Activated CD8-positive, alpha-beta memory T cell treated with anti-CD3 and anti-CD28 coated beads, Interleukin-2, amount 50 U/mL, for 24 hours (primary cell): ENCODE results near the gene ARL6IP4.
A peak's percentile ranks its signal among the peaks of the same experiment; 100 is the strongest.
"Not testable (repeated sequence)": the region's sequence is repeated elsewhere in the genome, so short reads cannot be mapped to it uniquely, and the experiment has no call there.

Source experiments
- DNase-seq: peaks from one replicate; pipeline ENCODE4 v3.0.0-alpha.2; 2020; ENCODE audit errors: extremely low read depth

ARL6IP4 gene

DNA sequence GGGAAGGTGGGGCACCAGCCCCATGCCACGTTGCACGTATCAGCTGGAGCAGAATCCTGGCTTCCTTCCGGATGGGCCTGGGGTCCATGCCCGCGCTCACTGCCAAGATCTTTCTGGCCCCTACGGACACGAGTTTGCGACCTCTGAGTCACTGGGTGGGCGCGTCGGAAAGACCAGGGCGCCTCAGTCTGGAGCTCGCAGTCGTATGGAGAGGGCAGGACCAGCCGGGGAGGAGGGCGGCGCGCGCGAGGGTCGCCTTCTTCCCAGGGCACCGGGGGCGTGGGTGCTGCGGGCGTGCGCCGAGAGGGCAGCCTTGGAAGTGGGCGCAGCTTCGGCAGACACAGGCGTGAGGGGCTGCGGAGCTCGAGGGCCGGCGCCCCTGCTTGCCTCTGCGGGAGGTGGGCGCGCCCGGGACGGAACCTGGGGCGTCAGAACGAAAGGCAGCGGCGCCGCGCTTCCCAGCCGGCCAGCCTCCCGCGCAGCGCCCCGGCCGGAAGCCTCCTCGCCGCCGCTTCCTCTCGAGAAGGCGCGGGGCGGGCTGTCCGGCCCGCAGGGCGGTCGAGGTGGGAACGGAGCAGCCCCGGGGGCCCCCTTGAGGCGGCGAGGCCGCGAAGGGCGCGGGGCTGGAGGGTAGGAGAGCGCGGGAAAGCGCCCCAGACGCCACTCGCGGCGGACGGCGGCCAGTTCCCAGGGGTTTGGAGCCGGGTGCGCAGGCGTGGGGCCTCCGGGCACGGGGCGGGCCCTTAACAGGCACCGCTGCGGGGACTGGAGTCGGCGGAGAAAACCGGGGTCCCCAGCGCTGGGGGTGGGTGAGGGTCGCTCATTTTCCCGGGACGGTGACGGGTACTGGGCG lies at the start of gene ARL6IP4:
Gene ARL6IP4 (plus strand): TSS at position 499 of the 853 bp plus-strand sequence. CDS start 459 bp downstream, outside the sequence.
- peak; percentile 24 for DNase-seq

DNA sequence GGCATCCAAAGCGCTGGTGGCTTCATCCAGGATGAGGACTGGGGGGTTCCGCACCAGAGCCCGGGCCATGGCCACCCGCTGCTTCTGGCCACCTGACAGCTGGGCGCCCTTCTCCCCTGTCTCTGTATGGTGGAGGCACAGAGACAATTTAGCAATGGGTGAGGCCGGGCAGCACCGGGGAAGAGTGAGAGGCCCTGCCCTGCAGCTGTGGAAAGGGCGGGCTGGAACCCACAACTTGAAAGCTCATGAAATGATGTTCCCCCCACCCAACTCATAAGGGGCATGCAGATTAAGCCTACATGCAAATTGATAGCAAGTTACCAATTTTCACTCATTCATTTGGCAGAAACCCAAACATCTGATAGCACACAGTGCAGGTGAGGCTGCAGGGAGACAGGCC lies 48.3 kb upstream of the ARL6IP4 start:
- no peak for DNase-seq

DNA sequence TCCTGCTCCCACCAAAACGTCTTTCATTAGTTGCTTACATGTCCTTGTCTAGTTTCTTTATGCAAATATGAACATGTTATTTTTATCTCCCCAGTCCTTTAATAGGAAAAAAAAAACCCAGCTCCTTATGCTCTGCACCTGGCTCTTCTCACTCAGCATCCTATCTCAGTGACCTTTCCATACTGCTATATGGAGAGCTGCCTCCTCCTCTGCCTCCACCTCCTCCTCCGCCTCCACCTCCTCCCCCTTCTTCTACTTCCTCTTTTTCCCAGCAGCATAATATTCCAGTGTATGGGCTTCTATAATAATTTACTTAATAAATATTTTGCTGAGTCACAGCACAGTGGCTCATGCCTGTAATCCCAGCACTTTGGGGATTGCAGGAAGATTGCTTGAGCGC lies 45.8 kb upstream of the ARL6IP4 start:
- no peak for DNase-seq

DNA sequence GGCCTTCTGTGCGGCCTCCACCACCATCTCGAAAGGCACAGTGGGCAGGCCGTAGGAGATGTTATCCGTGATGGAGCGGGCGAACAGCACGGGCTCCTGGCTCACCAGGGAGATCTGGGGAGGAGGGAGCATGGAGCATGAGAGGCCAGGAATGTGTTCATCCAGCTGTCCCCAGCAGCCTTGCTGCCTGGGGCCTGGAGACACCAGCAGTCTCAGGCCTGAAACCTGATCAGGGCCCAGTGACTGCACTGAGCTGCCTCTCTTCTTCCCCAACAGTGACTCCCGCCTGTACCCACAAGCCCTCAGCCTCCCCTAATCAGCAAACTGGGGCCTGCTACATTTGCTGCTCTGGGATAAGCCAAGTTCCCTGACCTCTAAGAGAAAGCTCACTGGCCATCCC lies 45.2 kb upstream of the ARL6IP4 start:
- DNase-seq = no peak

DNA sequence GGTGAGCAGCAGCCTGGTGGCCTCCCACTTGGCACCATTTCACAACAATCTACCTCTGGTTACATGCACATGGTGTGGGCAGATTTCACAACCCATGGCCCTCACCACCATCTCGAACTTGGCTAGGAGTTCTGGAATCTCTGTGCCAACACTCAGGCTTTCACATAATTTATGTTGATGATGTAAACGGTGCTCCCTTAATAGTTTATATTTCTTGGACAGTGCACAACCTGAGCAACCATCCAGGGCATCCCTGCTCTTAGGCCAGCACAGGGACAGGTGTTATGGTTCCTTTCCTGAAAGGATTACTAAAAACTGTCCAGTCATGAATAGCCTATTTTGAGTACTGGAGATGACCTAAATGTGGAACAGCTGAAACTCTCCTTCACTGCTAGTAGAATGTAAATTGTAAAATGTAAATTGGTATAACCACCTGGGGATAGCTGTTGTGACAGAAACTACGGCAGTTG lies 42.8 kb upstream of the ARL6IP4 start:
- DNase-seq = no peak

DNA sequence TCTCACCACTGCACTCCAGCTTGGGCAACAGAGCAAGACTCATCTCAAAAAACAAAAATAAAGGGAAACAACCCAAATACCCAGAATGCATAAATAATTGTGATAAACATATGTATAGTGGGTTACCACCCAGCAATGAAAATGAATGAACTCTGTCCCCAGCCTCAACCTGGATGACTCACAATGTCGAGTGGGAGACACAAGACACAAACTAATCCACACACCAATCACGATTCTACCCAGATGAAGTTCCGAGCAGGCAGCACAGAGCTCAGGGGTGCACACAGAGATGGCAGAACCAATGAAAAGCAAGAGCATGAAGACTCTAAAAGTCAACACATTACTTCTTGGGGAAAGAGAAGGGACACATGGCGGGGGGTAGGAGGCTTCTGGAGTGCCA lies 41.4 kb upstream of the ARL6IP4 start:
- DNase-seq = no peak

DNA sequence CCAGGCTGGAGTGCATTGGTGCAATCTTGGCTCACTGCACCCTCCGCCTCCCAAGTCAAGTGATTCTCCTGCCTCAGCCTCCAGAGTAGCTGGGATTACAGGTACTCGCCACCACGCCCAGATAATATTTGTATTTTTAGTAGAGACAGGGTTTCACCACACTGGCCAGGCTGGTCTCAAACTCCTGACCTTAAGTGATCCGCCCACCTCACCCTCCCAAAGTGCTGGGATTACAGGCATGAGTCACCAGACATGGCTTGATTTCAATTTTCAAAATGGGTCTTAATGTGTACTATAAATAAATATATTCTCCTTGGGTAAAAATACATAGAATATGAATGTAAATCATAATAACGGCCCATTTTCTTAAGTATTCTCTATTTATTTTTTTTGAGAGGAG lies 39.1 kb upstream of the ARL6IP4 start:
- DNase-seq = not testable (repeated sequence)

DNA sequence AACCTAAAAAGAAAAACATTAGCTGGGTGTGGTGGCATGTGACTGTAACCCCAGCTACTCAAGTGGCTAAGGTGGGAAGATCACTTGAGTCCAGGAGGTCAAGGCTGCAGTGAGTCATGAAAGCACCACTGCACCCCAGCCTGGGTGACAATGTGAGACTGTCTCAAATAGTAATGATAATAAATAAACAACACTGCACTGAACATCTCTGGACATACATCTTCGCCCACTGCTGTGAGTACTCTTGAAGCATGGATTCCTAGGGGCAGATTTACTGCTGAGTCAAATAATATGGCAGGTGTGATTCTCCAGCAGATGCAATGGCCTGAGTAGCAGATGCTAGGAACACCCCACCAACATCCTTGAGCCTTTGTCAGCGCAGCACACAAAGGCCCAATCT lies 37.8 kb upstream of the ARL6IP4 start:
- DNase-seq = no peak

DNA sequence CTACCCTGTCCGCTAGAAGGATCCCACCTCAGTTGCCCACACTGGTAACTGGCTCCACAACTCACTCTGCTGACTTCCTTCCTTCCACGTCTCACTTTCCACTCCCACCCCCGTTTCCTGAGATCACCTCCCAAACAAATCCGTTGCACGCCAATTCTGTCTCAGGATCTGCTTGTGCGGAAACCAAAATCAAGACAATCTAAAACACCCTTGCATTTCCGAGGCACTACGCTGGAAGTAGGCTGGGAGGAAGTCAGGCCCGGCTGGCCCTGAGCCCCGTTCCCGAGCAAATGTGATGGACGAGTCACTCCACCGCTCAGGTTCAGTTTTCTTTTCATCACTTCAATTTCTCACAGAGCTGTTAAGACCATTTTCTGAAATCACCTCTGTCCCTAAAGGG lies 37.3 kb upstream of the ARL6IP4 start:
- no peak for DNase-seq

DNA sequence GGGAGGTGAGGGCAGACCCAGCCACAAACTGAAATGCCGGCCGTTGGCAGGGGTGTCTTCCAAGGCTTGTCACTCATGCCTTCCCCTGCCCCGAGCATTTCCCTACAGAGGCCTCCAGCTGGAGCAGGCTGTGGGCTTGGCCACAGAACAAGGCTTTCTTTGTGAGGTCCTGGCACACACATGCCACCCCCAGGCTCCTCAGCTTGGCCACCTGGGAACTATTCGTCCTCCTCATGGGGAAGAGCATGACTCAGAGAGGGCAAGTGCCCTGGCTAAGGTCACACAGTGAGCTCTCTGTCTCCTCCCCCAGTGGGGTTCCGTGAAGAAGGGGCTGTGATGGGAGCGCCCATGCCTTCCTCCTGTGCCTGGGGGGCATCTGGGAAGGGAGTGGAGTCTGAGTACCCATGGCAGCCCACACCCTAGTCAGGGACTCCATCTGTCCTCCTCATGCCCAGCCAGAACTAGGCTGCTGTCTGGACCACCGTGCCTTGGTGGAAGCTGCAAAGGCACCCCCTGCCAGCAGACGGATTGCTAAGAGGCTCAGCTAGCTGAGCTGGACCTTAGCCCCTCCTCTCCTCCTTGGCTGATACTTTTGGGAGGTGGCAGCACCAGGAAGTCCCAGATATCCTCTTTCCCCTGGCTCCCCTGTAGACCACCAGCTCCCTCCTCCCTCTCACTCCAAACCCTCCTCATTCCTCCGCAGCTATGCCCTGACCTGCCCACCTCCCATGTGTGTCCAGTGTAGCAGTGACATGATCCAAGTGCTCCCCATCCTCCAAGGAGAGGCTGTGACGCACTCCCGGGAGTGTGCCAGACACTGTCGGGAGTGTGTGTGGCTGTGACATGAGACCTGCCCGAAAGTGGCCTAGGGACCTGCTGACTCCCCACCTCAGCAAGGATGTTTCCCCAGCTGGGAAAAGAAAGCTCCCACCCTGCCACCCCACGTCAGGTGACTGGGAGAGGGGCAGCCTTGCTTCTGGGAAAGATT lies 35.6 kb upstream of the ARL6IP4 start:
- no peak for DNase-seq

DNA sequence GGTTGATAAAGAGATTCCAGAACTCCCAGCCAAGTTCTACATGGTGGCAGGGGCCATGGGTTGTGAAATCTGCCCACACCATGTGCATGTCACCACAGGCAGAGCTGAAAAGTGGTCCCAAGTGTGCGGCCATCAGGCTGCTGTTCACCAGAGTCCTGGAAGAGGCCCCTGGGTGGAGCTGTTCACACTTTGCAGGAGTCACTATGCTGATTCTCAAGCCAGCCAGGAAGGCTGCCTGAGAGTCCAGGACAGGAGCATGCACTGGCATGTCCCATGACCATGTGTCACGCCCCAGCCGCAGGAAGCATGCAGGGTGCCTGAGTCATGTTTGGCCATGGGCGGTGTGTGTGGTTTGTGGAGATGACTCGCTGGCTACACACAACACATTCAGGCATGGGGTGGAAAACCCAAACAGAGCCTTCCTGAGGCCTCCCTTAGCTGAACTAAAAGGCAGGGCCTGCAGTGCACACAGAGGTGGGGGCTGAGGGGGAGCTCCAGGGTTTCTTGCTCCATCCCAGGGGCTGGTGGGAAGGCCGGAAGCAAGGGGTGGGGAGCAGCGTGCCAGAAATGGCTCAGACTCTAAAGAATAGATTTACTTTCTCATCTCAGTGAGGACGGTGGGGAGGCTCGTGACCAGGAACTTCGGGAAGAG lies 33.7 kb upstream of the ARL6IP4 start:
- peak; percentile 56 for DNase-seq

DNA sequence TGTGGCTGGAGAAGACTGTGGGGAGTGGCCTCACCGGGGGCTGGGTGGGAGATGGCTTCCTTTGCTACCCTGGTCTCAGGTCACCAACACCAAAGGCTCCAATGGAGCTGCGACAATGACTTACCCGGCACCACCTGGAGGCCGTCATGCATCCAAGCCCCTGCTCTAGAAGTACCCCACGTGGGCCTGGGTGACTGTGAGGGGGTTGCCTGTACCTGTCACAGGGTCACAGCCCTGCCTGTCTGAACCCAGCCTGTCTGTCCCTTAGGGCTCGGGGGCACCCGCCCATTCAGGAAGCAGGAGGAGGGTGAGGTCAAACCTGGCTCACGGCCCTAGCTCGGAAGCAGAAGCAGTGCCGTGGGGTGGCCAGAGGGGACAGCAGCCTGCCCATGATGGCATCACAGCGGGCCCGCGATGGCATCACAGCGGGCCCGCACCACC lies 33.1 kb upstream of the ARL6IP4 start:
- DNase-seq = no peak

DNA sequence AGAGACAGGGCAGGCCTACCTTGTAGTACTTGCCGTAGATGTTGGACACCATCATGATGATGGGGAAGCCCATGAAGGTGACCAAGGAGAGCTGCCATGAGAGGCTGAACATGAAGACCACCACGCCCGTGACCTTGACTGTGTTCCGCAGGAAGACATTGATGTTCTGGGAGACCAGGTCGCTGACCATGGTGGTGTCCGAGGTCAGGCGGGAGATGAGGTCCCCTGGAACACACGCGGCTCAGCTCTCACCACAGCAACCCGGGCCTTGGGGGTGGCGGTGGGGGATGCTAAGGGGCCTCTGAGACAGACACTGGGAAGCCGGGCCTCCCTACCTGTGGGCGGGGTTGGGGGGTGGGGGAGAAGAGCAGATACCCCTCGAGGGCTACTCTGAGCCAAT lies 31.9 kb upstream of the ARL6IP4 start:
- DNase-seq = no peak

DNA sequence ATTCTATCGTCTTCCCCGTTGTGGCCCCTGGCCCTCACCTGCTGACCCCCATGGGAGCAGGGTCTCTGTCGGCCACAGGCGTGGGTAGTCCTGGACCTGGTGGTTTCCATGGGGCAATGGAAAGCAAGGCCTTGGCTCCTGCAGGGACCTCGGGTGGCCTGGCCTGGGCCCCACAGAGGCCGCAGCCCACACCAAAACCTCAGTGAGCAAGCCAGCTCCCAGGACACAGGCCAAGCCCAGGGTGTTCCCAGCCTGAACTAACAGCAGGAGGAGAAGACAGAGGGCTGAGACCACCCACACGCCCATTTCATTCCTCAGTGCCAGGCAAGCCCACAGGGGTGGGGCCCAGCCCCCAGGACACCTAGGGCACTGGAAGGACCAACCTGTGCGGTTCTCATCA lies 31.1 kb upstream of the ARL6IP4 start:
- no peak for DNase-seq

DNA sequence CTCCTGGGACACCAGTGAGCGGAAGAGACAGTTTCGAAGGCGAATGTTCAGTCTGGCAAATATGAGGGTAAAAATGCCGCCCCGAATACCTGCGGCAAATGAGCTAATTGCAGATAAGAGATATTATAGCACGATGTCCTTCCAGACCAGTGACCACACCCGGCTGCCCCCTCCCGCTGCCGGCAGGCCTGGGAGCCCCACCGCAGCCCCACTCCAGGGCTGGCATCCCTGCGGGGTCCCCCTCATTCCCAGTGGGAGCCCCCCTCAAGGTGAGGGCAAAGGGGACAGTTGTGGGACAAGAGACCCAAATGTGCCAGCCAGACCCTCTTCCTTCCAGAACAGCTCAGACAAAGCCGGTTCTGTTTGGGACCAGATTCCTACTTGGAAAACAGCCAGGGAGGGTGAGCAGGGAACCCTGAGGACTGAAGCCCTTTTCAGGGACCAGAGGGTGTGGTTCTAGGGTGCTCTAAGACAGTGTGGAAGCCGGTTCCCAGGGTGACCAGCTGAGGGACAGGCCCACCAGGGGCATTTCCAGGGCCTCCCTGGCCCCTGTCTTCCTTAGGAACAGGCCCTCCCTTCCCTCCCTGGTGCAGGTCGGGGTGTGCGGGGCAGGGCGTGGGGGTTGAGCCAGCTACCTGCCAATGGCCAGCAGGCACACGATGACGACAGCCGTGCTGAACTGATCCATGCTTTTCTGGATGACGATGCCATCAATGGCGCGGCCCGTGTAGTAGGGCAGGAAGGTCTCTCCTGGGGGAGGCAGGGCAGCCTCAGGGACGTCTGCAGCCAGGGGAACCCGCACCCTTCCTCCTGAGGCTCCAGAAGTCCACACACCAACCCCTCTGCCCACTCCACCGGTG lies 30.4 kb upstream of the ARL6IP4 start:
- DNase-seq = no peak

DNA sequence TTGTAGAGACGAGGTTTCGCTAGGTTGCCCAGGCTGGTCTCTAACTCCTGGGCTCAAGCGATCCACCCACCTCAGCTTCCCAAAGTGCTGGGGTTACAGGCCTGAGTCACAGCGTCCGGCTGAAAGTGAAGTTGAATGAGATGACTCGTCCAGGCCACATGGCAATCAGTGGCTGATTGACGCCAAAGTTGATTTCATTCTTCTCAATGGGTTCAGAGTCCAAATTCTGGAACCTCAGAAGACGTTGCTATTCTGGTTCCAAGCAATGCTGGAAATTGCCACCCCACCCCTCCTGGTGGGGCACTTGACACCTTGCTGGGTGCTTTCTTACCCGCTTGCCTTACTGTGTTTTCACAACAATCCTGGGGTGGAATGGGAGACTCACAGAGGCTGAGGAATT lies 29.1 kb upstream of the ARL6IP4 start:
- DNase-seq = no peak

DNA sequence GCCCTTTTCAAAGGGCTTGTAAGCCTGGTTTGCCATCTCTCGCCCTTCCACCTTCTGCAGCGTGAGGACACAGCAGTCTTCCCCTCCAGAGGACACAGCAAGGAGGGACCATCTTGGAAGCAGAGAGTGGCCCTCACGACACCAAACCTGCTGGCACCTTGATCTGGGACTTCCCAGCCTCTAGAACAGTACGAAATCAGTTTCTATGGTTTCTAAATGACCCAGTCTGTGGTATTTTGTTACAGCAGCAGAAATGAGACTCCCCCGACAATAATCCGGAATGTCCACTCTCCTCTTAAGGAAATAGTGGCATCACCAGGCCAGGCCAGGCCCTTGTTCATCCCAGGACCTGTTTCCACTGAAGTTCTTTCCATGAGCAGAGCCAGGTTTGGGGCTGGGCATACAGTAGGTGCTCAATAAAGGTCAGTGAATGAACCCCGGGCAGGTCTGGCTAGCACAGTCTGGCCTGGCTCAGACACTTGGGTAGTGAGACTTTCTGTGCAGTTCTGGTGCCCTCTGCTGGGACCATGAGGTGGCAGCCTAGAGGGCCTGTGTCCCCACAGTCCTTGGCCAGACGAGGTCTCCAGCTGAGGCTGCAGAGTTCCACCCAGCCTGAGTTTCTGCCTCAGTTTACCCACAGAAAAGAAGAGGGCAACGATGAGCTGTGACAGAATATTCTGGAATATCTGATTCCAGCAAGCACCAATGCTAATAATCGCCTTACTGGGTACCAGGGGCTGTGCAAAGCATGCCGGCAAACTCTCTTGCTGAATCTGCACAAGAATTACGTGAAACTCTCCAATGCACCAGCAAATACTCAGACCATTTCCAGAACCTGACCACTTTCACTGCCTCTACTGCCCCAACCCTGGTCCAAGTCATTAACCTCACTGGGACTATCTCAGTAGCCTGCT lies 28.2 kb upstream of the ARL6IP4 start:
- DNase-seq = peak; percentile 55

DNA sequence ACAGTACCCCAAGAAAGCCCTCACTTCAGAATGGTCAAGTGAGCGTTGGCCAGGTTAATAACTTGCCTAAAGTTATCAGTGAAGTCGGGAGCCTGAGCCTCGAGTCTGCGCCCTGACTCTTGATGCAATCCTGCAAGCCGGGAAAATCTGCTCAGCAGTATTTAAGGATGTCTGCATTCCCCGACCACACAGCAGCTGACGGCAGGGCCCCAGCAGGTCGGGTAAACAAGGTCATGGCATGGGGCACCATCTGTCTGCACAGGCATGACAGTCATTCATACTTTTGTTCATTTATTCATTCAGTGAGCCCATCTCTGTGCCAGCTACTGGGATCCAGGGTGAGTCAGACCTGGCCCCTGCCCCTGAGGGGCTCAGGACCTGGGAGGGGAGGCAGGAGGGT lies 25.3 kb upstream of the ARL6IP4 start:
- DNase-seq = no peak

DNA sequence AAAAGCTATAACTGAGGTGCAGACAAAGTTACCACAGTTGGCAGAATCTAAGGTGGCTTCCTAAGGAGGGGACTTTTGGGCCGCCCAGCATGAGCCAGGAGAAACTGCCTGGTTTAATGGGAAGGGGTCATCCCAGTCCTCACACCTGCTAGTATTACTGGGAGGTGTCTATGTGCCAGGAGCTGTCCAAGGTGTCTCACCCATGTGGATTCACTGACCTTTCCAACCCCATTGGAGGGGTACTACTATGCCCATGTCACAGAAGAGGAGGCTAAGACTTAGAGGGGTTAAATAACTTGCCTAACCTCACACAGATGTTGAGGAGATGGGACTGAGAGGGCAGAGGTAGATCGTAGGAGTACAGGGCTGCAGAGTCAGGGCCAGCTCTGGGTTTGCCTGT lies 24.4 kb upstream of the ARL6IP4 start:
- no peak for DNase-seq
